ENCODE data around the gene MYO1D.

- no peak for TF ChIP-seq SP1 (IDR thresholded peaks at IDR 0.05)
- no peak for TF ChIP-seq FOXM1 (IDR thresholded peaks at IDR 0.05; ENCODE audit: borderline replicate concordance)
- no peak for TF ChIP-seq BHLHE40 (IDR thresholded peaks at IDR 0.05; ENCODE audit: borderline replicate concordance)
- no peak for TF ChIP-seq SUZ12 (IDR thresholded peaks at IDR 0.05)
- TF ChIP-seq HDGF (IDR thresholded peaks at IDR 0.05; ENCODE audit: borderline replicate concordance): no peak
- TF ChIP-seq PKNOX1 (IDR thresholded peaks at IDR 0.05): no peak
Observed at GRCh38 chr17:32604966-32605365, 272.0 kb downstream of the MYO1D start.
